Measurements from ENCODE around the gene C6orf58. TPM values are rescaled to one million over a fixed set of nuclear protein-coding genes. Genes with fewer than 3 reads are reported as not detected.

C6orf58 gene
- polyA plus RNA-seq, 1 donor (not counting 4 experiments of a cell fraction or from before 2014, with no cell fraction given) = not detected

- H3K9me3 ChIP-seq (ENCODE audit: control insufficient read depth, low read depth, low read length) = no peaks in the 10 kb centered on the region
- FAIRE-seq (peak; percentile 72), DNase-seq (ENCODE audit: low read depth, low spot score) (no peak)
- H3K4me1 ChIP-seq (ENCODE audit: control insufficient read depth, extremely low read depth, insufficient read depth, low read length) = no peaks in the 10 kb centered on the region
- no peak overlapping the region for H3K4me3 ChIP-seq (ENCODE audit: control insufficient read depth in 2 of 3, extremely low read depth in 1 of 3, insufficient read depth in 2 of 3, low read depth in 1 of 3, low read length in 3 of 3)
- H3K9ac ChIP-seq (ENCODE audit: control insufficient read depth, extremely low read depth, insufficient read depth, low read length) = no peak overlapping the region
- no peaks in the 10 kb centered on the region for H3K9me1 ChIP-seq (ENCODE audit: control insufficient read depth, extremely low read depth, insufficient read depth, low read length)
- no peak overlapping the region for H2AFZ ChIP-seq (ENCODE audit: control insufficient read depth, low read length)
- H3K27me3 ChIP-seq (ENCODE audit: control insufficient read depth, extremely low read depth, insufficient read depth, low read length) = no peaks in the 10 kb centered on the region
- dilution Hi-C loops (cut with MboI; ENCODE audit: extremely low pct_ligation_motif_present, low sequenced_read_pairs) = no loop called here
- no peak overlapping the region for H3K27ac ChIP-seq (ENCODE audit: control insufficient read depth, insufficient read depth, low read length)
- H3K4me2 ChIP-seq (ENCODE audit: control insufficient read depth, extremely low read depth, insufficient read depth, low read depth, low read length) = no peak overlapping the region
- no peaks in the 10 kb centered on the region for H3K36me3 ChIP-seq (ENCODE audit: control insufficient read depth in 2 of 2, extremely low read depth in 1 of 2, insufficient read depth in 2 of 2, low read length in 2 of 2)
- no peaks in the 10 kb centered on the region for H3K79me2 ChIP-seq (ENCODE audit: control insufficient read depth, insufficient read depth, low read length)
- TF ChIP-seq EZH2 (IDR thresholded peaks at IDR 0.05; ENCODE audit: low read length) = no peak
- TF ChIP-seq CTCF (optimal IDR thresholded peaks at IDR 0.05 in 1 of 3, IDR thresholded peaks at IDR 0.05 in 1 of 3, conservative IDR thresholded peaks at IDR 0.05 in 1 of 3; ENCODE audit: extremely low read depth in 1 of 3, insufficient read depth in 2 of 3, low read length in 3 of 3) = peak; percentile 52 to 74 (median 59)
- H4K20me1 ChIP-seq (ENCODE audit: control insufficient read depth, extremely low read depth, insufficient read depth, low read length) = no peaks in the 10 kb centered on the region
Observed at GRCh38 chr6:127554435-127555006, 22.5 kb upstream of the C6orf58 start.

- no peak for TF ChIP-seq CTCF (optimal IDR thresholded peaks at IDR 0.05 in 1 of 3, IDR thresholded peaks at IDR 0.05 in 1 of 3, conservative IDR thresholded peaks at IDR 0.05 in 1 of 3; ENCODE audit: extremely low read depth in 1 of 3, insufficient read depth in 2 of 3, low read length in 3 of 3)
- TF ChIP-seq EZH2 (IDR thresholded peaks at IDR 0.05; ENCODE audit: low read length) = no peak
- H3K4me2 ChIP-seq (ENCODE audit: control insufficient read depth, extremely low read depth, insufficient read depth, low read depth, low read length) = no peak overlapping the region
- DNase-seq (ENCODE audit: low read depth, low spot score) (no peak), FAIRE-seq (no peak)
- H3K9me1 ChIP-seq (ENCODE audit: control insufficient read depth, extremely low read depth, insufficient read depth, low read length) = no peaks in the 10 kb centered on the region
- no peaks in the 10 kb centered on the region for H3K4me1 ChIP-seq (ENCODE audit: control insufficient read depth, extremely low read depth, insufficient read depth, low read length)
- dilution Hi-C loops (cut with MboI; ENCODE audit: extremely low pct_ligation_motif_present, low sequenced_read_pairs) = no loop called here
- H2AFZ ChIP-seq (ENCODE audit: control insufficient read depth, low read length) = no peak overlapping the region
- H3K36me3 ChIP-seq (ENCODE audit: control insufficient read depth in 2 of 2, extremely low read depth in 1 of 2, insufficient read depth in 2 of 2, low read length in 2 of 2) = no peaks in the 10 kb centered on the region
- H3K9ac ChIP-seq (ENCODE audit: control insufficient read depth, extremely low read depth, insufficient read depth, low read length) = no peak overlapping the region
- H3K27me3 ChIP-seq (ENCODE audit: control insufficient read depth, extremely low read depth, insufficient read depth, low read length) = no peaks in the 10 kb centered on the region
- no peaks in the 10 kb centered on the region for H3K79me2 ChIP-seq (ENCODE audit: control insufficient read depth, insufficient read depth, low read length)
- H3K27ac ChIP-seq (ENCODE audit: control insufficient read depth, insufficient read depth, low read length) = no peak overlapping the region
- H3K9me3 ChIP-seq (ENCODE audit: control insufficient read depth, low read depth, low read length) = no peaks in the 10 kb centered on the region
- no peak overlapping the region for H3K4me3 ChIP-seq (ENCODE audit: control insufficient read depth in 2 of 3, extremely low read depth in 1 of 3, insufficient read depth in 2 of 3, low read depth in 1 of 3, low read length in 3 of 3)
- no peaks in the 10 kb centered on the region for H4K20me1 ChIP-seq (ENCODE audit: control insufficient read depth, extremely low read depth, insufficient read depth, low read length)
Observed at GRCh38 chr6:127561660-127562059, 15.3 kb upstream of the C6orf58 start.
